Erythroblast (primary cell): Measurements from ENCODE around the gene AP2A1.

Experiments
- GATA1 ChIP-seq: IDR thresholded peaks from 2 replicates; pipeline ENCODE4 v1.6.1; 2011; ENCODE audit warnings: low read depth, mild to moderate bottlenecking, control low read depth, low read length, moderate library complexity
- POLR2A ChIP-seq: IDR thresholded peaks from 2 replicates; pipeline ENCODE4 v1.6.1; 2011; ENCODE audit warnings: mild to moderate bottlenecking, low read length

GRCh38 chr19:49853852-49854377, 87.1 kb downstream of the AP2A1 start:
- TF ChIP-seq GATA1 = no peak
- TF ChIP-seq POLR2A = no peak
